Measurements from ENCODE around the gene GALNT2.

The GALNT2 gene

GRCh38 chr1:230165536-230165935, 98.5 kb downstream of the GALNT2 start:
- DNase-seq (ENCODE audit: low read depth), result no peak

GRCh38 chr1:230166366-230167132, 99.5 kb downstream of the GALNT2 start:
- DNase-seq (ENCODE audit: low read depth), result no peak

DNA sequence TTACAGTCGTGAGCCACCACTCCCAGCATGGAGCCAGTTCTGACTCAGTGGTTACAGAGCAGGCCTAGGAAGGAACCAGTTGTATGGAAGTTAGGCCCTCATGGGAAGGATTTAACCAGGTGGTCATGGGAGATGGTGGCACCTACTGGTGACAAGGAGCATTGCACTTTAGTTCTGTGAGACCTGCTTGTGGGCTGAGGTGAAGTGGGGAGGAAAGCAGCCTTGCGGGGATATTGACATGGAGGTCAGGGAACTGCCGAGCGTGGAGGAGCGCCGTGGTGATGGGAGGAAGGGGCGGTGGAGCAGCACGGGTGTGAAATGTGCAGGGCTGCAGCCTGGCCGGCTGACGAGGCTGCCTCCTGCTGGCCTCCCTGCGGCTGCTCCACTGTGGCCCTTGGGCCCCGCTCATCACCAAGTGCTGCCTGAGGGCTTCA, 100.4 kb downstream of the GALNT2 start:
- no peak for DNase-seq (ENCODE audit: low read depth)

GRCh38 chr1:230169454-230170152, 102.6 kb downstream of the GALNT2 start:
- DNase-seq (ENCODE audit: low read depth), result no peak

- no peak for DNase-seq (ENCODE audit: low read depth)
These were observed 103.1 kb downstream of the GALNT2 start for GRCh38 chr1:230170153-230170547.

- no peak for DNase-seq (ENCODE audit: low read depth)
These were observed 103.6 kb downstream of the GALNT2 start for GRCh38 chr1:230170622-230171021.

GRCh38 chr1:230171356-230172015, 104.4 kb downstream of the GALNT2 start:
- DNase-seq (ENCODE audit: low read depth), result no peak

DNA sequence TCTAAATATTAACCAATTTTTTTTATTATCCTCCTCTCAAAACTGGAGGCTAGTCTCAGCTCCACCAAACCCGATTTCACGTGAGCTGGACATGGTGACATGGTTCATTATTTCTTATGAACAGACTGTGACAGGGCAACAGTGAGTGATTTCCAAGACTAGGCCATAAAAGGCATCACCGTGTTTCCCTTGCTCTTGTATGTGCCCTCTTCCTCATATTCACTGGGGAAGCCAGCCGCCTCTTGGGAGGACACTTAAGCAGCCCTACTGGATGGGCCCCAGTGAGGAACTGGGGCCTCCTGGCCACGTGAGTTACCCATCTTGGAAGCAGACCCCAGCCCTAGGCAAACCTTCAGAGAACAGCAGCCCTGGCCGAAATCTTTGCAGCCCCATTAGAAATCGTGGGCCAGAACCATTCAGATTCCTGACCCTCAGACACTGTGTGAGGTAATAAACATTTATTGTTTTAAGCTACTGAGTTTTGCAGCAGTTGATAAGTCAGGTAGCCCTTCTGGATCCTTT, 105.0 kb downstream of the GALNT2 start:
- no peak for DNase-seq (ENCODE audit: low read depth)

- no peak for DNase-seq (ENCODE audit: low read depth)
These were observed 106.3 kb downstream of the GALNT2 start for GRCh38 chr1:230173187-230173975.

GRCh38 chr1:230174041-230174440, 107.0 kb downstream of the GALNT2 start:
- no peak for DNase-seq (ENCODE audit: low read depth)

- DNase-seq (ENCODE audit: low read depth), result no peak
These were observed 107.6 kb downstream of the GALNT2 start for GRCh38 chr1:230174471-230175162.

- no peak for DNase-seq (ENCODE audit: low read depth)
These were observed 108.2 kb downstream of the GALNT2 start for GRCh38 chr1:230175163-230175747.

- no peak for DNase-seq (ENCODE audit: low read depth)
These were observed 108.8 kb downstream of the GALNT2 start for GRCh38 chr1:230175839-230176238.

- no peak for DNase-seq (ENCODE audit: low read depth)
These were observed 109.3 kb downstream of the GALNT2 start for GRCh38 chr1:230176326-230176725.

DNA sequence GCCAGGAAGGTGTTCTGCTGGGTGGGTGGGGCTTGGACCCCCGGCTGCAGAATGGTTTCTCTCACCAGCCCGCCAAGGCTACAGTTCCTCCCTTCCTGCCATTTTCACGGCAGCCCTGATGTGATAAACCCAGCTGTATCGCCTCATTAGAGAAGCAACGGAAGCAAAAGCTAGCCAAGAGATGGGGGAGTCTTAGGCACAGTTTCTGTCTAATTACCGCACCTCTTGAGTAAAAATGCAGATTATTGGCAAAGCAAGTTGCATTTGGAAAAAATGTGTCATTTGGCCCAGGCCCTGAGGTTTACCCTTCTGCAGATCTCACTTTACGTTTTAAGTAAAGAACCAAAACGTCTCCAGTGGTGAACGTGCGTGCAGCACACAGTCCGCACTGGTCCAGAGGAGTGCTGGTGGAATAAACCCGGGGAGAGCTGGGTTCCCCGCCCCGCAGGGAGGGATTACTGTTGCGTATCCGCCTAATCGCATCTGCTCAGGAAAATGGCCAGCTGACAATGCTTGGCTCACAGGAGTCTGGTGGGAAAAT, 109.9 kb downstream of the GALNT2 start:
- DNase-seq (ENCODE audit: low read depth), result no peak

- DNase-seq (ENCODE audit: low read depth), result no peak
These were observed 112.2 kb downstream of the GALNT2 start for GRCh38 chr1:230179249-230179648.

DNA sequence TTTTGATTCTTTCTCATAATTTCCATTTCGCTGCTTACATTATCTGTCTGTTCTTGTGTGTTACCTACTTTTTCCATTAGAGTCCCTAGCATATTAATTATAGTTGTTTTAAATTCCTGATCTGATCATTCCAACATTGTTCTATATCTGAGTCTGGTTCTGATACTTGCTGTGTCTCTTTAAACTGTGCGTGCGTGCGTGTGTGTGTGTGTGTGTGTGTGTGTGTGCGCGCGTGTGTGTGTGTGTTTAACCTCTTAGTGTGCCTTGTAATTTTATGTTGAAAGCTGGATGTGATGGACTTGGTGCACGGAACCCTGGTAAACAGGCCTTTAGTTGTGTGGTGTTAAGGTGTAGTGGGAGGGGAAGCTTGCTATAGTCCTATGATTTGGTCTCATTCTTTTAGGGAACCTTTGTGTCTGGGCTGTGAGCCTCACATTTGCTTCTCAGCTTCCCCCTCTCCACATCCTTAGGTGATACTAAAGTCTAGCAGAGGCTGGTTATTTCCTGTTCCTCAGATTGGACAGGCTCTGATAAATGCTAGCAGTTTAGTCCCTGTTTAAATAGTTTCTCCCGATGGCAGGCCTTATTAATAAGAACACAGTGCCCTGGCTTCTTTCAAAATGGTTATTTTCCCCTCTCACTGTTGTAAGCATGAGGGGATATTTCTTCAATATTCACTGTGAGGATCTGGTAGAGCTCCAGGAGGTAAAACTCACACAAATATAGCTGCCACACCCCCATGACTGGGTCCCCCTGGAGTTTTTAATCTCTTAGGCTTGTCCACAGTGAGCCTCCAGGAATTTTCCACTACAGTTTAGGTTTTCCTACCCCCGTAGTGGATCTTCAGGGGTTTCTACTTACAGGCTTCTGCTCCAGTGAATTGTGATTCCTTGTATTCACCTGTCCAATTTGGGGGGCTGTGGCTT, 118.3 kb downstream of the GALNT2 start:
- no peak for DNase-seq (ENCODE audit: low read depth)

DNA sequence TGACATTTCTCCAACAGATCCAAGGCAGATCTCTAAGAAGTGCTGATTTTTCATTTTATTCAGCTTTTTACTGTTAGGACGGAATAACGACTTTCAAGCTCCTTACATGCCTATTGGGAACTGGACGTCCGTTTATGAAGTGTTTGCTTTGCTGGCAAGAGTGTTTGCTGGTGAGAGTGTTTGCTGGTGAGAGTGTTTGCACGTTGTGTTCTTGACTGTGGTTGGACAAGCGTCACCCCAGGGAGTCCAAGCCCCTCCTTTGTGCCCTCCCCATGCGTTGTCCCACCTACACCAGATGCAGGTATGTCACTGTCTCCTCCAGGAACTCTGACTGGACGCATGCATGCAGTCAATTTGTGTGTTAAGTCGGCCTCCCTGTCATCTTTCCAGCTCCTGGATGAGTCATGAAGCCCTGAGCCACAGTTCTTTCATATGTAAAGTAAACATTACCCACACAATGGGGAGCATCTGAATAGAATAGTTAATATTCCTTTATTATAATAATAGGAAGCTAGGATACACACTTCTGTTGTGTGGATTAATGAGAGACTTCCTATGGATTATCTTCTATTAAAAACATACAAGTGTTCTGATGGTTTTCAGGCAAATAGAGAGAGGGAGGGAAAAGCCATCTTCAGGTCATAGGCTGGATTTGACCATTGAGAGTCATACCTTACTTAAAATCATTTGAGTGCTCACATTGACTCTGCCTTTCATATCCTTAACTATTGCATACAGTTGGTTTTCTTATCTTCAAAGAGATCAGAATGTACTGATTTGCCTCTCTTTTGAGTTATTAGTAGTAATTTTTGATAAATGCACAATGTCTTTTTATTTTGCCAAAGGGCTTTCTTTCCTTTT, 119.2 kb downstream of the GALNT2 start:
- peak; percentile 73 for DNase-seq (ENCODE audit: low read depth)

- DNase-seq (ENCODE audit: low read depth), result no peak
These were observed 119.8 kb downstream of the GALNT2 start for GRCh38 chr1:230186874-230187273.
